Measurements from ENCODE around the gene WDR74. TPM values are rescaled to one million over a fixed set of nuclear protein-coding genes. Genes with fewer than 3 reads are reported as not detected.
"Not testable (repeated sequence)": the region's sequence is repeated elsewhere in the genome, so short reads cannot be mapped to it uniquely, and the experiment has no call there.

The WDR74 gene
- total RNA-seq, 1 donor from 2014 or later = 42.1 TPM

GRCh38 chr11:62846177-62846576, 6.8 kb upstream of the WDR74 start:
- no peaks in the 10 kb centered on the region for H3K4me1 Mint-ChIP-seq (ENCODE audit: unreplicated experiment)
- H3K9me3 Mint-ChIP-seq (ENCODE audit: unreplicated experiment) = no peaks in the 10 kb centered on the region
- DNase-seq (ENCODE audit: extremely low spot score, unreplicated experiment) = no peak
- H3K4me3 Mint-ChIP-seq (ENCODE audit: unreplicated experiment) = no peak overlapping the region
- no peaks in the 10 kb centered on the region for H3K27me3 Mint-ChIP-seq (ENCODE audit: unreplicated experiment)
- no peaks in the 10 kb centered on the region for H3K36me3 Mint-ChIP-seq (ENCODE audit: unreplicated experiment)
- no peak overlapping the region for H3K27ac Mint-ChIP-seq (ENCODE audit: unreplicated experiment)
- TF ChIP-seq CTCF (IDR thresholded peaks at IDR 0.05) = no peak

- no peaks in the 10 kb centered on the region for H3K9me3 Mint-ChIP-seq (ENCODE audit: unreplicated experiment)
- H3K4me1 Mint-ChIP-seq (ENCODE audit: unreplicated experiment) = peaks cover 13% of the 10 kb centered on the region
- no peak overlapping the region for H3K4me3 Mint-ChIP-seq (ENCODE audit: unreplicated experiment)
- DNase-seq (ENCODE audit: extremely low spot score, unreplicated experiment) = no peak
- no peaks in the 10 kb centered on the region for H3K36me3 Mint-ChIP-seq (ENCODE audit: unreplicated experiment)
- H3K27me3 Mint-ChIP-seq (ENCODE audit: unreplicated experiment) = no peaks in the 10 kb centered on the region
- no peak for TF ChIP-seq CTCF (IDR thresholded peaks at IDR 0.05)
- H3K27ac Mint-ChIP-seq (ENCODE audit: unreplicated experiment) = no peak overlapping the region
Observed at GRCh38 chr11:62844154-62844553, 4.8 kb upstream of the WDR74 start.

GRCh38 chr11:62843466-62843865, 4.1 kb upstream of the WDR74 start:
- TF ChIP-seq CTCF (IDR thresholded peaks at IDR 0.05) = no peak
- H3K27ac Mint-ChIP-seq (ENCODE audit: unreplicated experiment) = peak overlapping the region; percentile 7
- no peak overlapping the region for H3K4me3 Mint-ChIP-seq (ENCODE audit: unreplicated experiment)
- H3K4me1 Mint-ChIP-seq (ENCODE audit: unreplicated experiment) = peaks cover 17% of the 10 kb centered on the region
- no peaks in the 10 kb centered on the region for H3K36me3 Mint-ChIP-seq (ENCODE audit: unreplicated experiment)
- no peaks in the 10 kb centered on the region for H3K27me3 Mint-ChIP-seq (ENCODE audit: unreplicated experiment)
- DNase-seq (ENCODE audit: extremely low spot score, unreplicated experiment) = no peak
- no peaks in the 10 kb centered on the region for H3K9me3 Mint-ChIP-seq (ENCODE audit: unreplicated experiment)

GRCh38 chr11:62842891-62843290, 3.5 kb upstream of the WDR74 start:
- not testable (repeated sequence) for H3K36me3 Mint-ChIP-seq (ENCODE audit: unreplicated experiment); H3K27ac Mint-ChIP-seq (ENCODE audit: unreplicated experiment); H3K9me3 Mint-ChIP-seq (ENCODE audit: unreplicated experiment); DNase-seq (ENCODE audit: extremely low spot score, unreplicated experiment); H3K27me3 Mint-ChIP-seq (ENCODE audit: unreplicated experiment); H3K4me3 Mint-ChIP-seq (ENCODE audit: unreplicated experiment)
- H3K4me1 Mint-ChIP-seq (ENCODE audit: unreplicated experiment) = peaks cover 17% of the 10 kb centered on the region

GRCh38 chr11:62842171-62842741, 2.9 kb upstream of the WDR74 start:
- no peaks in the 10 kb centered on the region for H3K9me3 Mint-ChIP-seq (ENCODE audit: unreplicated experiment)
- H3K27ac Mint-ChIP-seq (ENCODE audit: unreplicated experiment) = no peak overlapping the region

More at GRCh38 chr11:62842171-62842741, 2.9 kb upstream of the WDR74 start:
- no peak for TF ChIP-seq CTCF (IDR thresholded peaks at IDR 0.05)
- no peak for DNase-seq (ENCODE audit: extremely low spot score, unreplicated experiment)
- Mint-ChIP-seq H3K27me3 (ENCODE audit: unreplicated experiment) (no peaks in the 10 kb centered on the region), H3K36me3 (ENCODE audit: unreplicated experiment) (peaks cover 5% of the 10 kb centered on the region), H3K4me1 (ENCODE audit: unreplicated experiment) (peaks cover 22% of the 10 kb centered on the region), H3K4me3 (ENCODE audit: unreplicated experiment) (no peak overlapping the region)

All from osteocyte (in vitro differentiated cells).